Stimulated activated naive CD4-positive, alpha-beta T cell treated with Interleukin-2 at 50 U/mL for 16 hours (primary cell): ENCODE measurements around the gene TGM6.

ENCODE experiments used
- DNase-seq: peaks from one replicate; lab custom pipeline; 2025; lab: John Stamatoyannopoulos, UW

The TGM6 gene

GRCh38 chr20:2380601-2381000, at the start of gene TGM6:
Gene TGM6, plus strand, starts transcription at chr20:2380901. Its CDS starts 68 bp downstream, at chr20:2380969.
- DNase-seq: no peak

- DNase-seq: no peak
Observed at GRCh38 chr20:2331106-2331505, 49.6 kb upstream of the TGM6 start.

GRCh38 chr20:2331901-2332565, 48.7 kb upstream of the TGM6 start:
- DNase-seq: no peak

GRCh38 chr20:2332711-2333110, 48.0 kb upstream of the TGM6 start:
- DNase-seq: no peak

GRCh38 chr20:2333821-2334220, 46.9 kb upstream of the TGM6 start:
- no peak for DNase-seq

GRCh38 chr20:2335096-2335870, 45.4 kb upstream of the TGM6 start:
- DNase-seq: no peak

- no peak for DNase-seq
Observed at GRCh38 chr20:2336471-2336870, 44.2 kb upstream of the TGM6 start.

- DNase-seq: no peak
Observed at GRCh38 chr20:2337142-2337541, 43.6 kb upstream of the TGM6 start.

- DNase-seq: no peak
Observed at GRCh38 chr20:2338411-2339066, 42.2 kb upstream of the TGM6 start.

GRCh38 chr20:2340136-2340535, 40.6 kb upstream of the TGM6 start:
- DNase-seq: no peak

GRCh38 chr20:2340823-2341222, 39.9 kb upstream of the TGM6 start:
- DNase-seq: no peak

GRCh38 chr20:2341336-2341735, 39.4 kb upstream of the TGM6 start:
- no peak for DNase-seq

GRCh38 chr20:2342243-2342642, 38.5 kb upstream of the TGM6 start:
- DNase-seq: no peak

GRCh38 chr20:2346188-2346587, 34.5 kb upstream of the TGM6 start:
- no peak for DNase-seq

GRCh38 chr20:2348336-2348735, 32.4 kb upstream of the TGM6 start:
- no peak for DNase-seq

- no peak for DNase-seq
Observed at GRCh38 chr20:2349801-2350200, 30.9 kb upstream of the TGM6 start.

- no peak for DNase-seq
Observed at GRCh38 chr20:2350606-2351005, 30.1 kb upstream of the TGM6 start.

GRCh38 chr20:2353231-2353630, 27.5 kb upstream of the TGM6 start:
- no peak for DNase-seq

GRCh38 chr20:2357114-2357513, 23.6 kb upstream of the TGM6 start:
- no peak for DNase-seq

GRCh38 chr20:2358006-2358405, 22.7 kb upstream of the TGM6 start:
- DNase-seq: no peak

GRCh38 chr20:2361035-2361593, 19.6 kb upstream of the TGM6 start:
- DNase-seq: no peak

- no peak for DNase-seq
Observed at GRCh38 chr20:2363187-2363586, 17.5 kb upstream of the TGM6 start.

- no peak for DNase-seq
Observed at GRCh38 chr20:2363587-2363986, 17.1 kb upstream of the TGM6 start.
